WI38 (cell line): ENCODE measurements around the gene INPP5D.

Experiments
- H3K4me3 ChIP-seq: 2 replicates; pipeline ENCODE4 v1.5.1; 2011; ENCODE audit warnings: low read depth, mild to moderate bottlenecking, control low read depth, low read length
- TF ChIP-seq, protein P1 (sequence below): IDR thresholded peaks from 2 replicates; pipeline ENCODE4 v1.5.1; 2012; ENCODE audit warnings: low read depth, mild to moderate bottlenecking, control low read depth, low read length

The INPP5D gene

GRCh38 chr2:233039212-233039845 is 20.8 kb upstream of the INPP5D start:
- no peak overlapping the region for H3K4me3 ChIP-seq
- TF ChIP-seq, protein P1, sequence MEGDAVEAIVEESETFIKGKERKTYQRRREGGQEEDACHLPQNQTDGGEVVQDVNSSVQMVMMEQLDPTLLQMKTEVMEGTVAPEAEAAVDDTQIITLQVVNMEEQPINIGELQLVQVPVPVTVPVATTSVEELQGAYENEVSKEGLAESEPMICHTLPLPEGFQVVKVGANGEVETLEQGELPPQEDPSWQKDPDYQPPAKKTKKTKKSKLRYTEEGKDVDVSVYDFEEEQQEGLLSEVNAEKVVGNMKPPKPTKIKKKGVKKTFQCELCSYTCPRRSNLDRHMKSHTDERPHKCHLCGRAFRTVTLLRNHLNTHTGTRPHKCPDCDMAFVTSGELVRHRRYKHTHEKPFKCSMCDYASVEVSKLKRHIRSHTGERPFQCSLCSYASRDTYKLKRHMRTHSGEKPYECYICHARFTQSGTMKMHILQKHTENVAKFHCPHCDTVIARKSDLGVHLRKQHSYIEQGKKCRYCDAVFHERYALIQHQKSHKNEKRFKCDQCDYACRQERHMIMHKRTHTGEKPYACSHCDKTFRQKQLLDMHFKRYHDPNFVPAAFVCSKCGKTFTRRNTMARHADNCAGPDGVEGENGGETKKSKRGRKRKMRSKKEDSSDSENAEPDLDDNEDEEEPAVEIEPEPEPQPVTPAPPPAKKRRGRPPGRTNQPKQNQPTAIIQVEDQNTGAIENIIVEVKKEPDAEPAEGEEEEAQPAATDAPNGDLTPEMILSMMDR: no peak

DNA sequence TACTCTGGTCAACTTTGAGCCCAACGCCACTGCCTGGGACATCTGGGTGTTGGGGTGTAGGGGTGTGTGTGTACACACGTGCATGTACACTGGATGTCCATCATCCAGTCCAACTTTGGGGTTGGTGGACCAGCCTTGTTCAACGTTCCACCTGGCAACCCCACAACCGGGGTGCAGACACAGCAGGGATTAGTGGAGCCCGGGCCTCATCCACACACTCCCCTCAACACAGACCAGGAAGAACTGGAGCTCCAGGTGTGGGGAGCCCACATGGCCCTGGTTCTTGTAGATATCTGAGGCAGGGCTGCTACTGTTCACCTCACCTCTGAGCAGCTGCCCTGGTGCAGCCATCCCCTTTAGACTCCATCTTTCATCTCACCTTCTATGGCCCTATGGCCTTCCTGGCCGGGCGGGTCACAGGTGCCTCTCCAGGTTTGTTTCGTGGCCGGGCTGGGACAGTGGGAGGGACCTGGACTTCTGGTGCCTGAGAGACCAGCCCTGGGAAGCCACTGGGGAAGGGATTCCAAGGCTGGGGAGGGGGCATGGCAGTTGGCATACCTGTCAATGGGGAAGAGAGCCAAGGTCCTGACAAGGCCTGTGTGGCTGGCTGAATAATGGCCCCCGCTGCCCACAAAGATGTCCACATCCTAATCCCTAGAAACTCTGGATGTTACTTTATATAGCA is 20.2 kb upstream of the INPP5D start:
- TF ChIP-seq, protein P1: no peak
- H3K4me3 ChIP-seq: no peak overlapping the region

DNA sequence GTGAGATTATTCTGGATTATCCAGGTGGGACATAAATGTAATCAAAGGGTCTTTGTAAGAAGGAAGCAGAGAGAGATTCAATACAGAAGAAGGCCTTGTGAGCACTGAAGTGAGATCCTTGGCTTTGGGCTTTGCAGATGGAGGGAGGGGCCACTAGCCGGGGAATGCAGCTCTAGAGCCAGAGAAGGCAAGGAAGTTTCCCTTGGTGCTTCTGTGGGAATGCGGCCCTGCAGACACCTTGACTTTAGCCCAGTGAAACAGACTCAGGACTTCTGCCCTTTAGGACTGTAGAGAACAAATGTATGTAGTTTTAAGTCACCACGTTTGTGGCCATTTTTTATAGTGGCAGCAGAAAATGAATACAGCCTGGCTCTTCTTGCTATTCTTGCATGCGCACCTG is 19.6 kb upstream of the INPP5D start:
- H3K4me3 ChIP-seq: no peak overlapping the region
- TF ChIP-seq, protein P1: no peak

DNA sequence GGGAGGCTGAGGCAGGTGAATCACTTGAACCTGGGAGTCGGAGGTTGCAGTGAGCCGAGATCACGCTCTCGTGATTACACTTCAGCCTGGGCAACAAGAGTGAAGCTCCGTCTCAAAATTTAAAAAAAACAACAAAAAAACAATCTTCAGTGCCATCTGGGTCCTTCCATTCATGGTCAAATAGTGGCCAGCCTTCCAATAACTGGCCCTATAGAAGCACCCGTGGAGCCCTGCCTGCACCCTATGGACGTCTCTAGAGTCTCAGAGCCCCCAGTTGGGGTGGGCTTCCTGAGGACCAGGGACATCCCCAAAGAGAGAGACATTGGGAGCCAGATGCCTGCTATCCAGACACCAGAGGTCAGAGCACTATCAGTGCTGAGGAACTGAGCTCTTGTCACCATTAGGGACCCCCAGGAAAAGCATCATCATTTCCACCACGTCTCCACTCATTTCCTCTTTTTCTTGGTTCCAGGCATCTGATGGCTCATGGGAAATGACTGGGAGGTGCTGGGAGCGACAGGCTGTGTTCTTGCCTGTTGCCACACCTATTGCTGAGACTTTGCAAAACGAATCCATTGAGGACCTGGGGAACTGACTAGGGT is 18.3 kb upstream of the INPP5D start:
- TF ChIP-seq, protein P1: no peak

GRCh38 chr2:233042549-233042948 is 17.6 kb upstream of the INPP5D start:
- TF ChIP-seq, protein P1: no peak

More for the DNA sequence above, 18.3 kb upstream of the INPP5D start:
- H3K4me3 ChIP-seq: no peak overlapping the region

DNA sequence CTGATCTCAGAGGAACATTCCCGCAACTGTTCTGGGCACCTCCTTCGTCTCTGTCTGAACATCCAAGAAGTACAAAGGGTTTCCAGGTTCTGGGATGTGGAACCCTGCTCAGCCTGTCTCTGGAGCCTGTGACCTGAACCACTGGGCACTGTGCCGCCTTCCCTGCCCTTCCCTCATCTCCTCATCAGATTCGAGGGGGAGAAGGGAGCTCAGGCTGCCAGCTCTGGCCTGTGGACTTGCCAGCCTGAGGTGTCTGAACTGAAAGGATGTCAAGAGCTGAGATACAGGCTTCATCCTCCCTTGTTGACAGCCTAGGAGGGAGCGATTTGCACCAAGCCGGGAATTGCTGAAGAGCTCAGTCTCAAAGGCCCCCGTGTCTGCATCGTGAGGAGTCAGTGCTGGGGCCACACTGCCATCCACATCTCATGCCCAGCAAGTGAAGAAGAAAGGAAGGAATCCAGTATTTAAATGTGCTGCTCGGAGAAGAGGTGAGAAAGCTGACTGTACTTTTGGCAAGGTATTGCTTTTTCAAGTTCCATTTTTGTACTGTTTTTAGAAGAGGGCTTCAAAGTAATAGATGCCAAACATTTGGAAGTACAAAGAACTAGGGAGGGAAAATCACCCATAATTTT is 15.1 kb upstream of the INPP5D start:
- H3K4me3 ChIP-seq: no peak overlapping the region
- TF ChIP-seq, protein P1: no peak

More at GRCh38 chr2:233042549-233042948, 17.6 kb upstream of the INPP5D start:
- no peak overlapping the region for H3K4me3 ChIP-seq
